AG04450 (cell line): ENCODE measurements around the gene GOLM1. TPM values are rescaled to one million over a fixed set of nuclear protein-coding genes. Genes with fewer than 3 reads are reported as not detected.
"Not testable (repeated sequence)": the region's sequence is repeated elsewhere in the genome, so short reads cannot be mapped to it uniquely, and the experiment has no call there.

ENCODE experiments used
- CTCF ChIA-PET: fragments of 300-600, 350-600 bp; formaldehyde crosslinking; extraction: SDS; loops from one replicate; lab custom pipeline; 2022; ENCODE audit warnings: antibody characterized with exemption, inconsistent platforms; lab: Charles Lee
- POLR2A ChIA-PET: fragments of 350-600 bp; formaldehyde crosslinking; extraction: SDS; loops from one replicate; lab custom pipeline; 2021; ENCODE audit warnings: antibody characterized with exemption, inconsistent platforms; lab: Yijun Ruan, JAX
- DNase-seq: peaks from one replicate; pipeline ENCODE4 v3.0.0-alpha.2; 2011; ENCODE audit warnings: low read depth, low spot score
- H3K27ac ChIP-seq: one replicate; pipeline ENCODE4 v1.5.1; 2012; ENCODE audit warnings: low read depth, low read length, control low read depth
- H3K27me3 ChIP-seq: one replicate; pipeline ENCODE4 v1.6.0; 2012; ENCODE audit warnings: low read length; ENCODE audit not compliant: control insufficient read depth, insufficient read depth
- H3K4me3 ChIP-seq: 2 replicates; pipeline ENCODE4 v1.5.1; 2011; ENCODE audit warnings: mild to moderate bottlenecking, low read depth, low read length, control low read depth
- H3K9me3 ChIP-seq: 2 replicates; pipeline ENCODE4 v1.5.1; 2012; ENCODE audit warnings: low read length; ENCODE audit not compliant: control insufficient read depth, insufficient read depth
- polyA plus RNA-seq: library from polyadenylated mRNA; depleted of rRNA; stranded (reverse); fragments of >200 nt; gene quantifications from 2 replicates; pipeline ENCODE4 v1.2.3, GENCODE V29; 2011
- TF ChIP-seq, protein P1 (sequence below): IDR thresholded peaks from 2 replicates; pipeline ENCODE4 v1.5.1; 2011; ENCODE audit warnings: low read depth, low read length, control low read depth, inconsistent platforms

Gene GOLM1
- polyA plus RNA-seq, 1 experiment, result 75.0 TPM

DNA sequence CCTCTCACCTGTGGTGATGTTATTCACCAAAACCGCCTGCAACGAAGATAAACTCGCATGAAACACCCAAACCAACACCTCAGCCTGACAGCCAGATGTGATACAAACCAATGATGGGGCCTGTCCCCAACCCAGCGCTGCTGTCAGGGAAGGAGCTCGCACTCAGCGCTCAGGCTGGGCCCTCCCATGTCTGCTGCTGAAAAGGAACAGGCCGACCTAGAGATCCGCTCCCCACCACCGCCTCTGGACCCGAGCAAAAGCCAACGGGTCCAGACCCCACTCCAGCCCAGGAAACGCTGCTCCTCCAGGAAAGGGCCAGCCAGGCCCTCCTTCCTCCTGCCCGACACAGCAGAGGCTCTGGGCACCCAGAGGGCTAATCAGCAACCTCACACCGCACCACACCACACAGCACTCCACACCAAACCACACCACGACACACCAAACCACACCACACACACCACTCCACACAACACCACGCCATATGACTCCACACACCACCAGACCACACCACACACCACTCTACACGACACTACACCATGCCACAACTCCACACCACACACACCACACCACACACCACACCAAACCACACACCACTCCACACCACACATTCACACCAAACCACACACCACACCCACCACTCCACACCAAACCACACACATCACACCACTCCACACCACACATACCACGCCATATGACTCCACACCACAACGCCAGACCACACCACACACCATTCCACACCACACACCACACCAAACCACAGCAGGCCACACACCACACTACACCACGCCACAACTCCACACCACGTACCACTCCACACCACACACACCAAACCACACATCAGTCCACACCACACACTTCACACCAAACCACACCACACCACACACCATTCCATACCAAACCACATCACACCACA lies 46.5 kb downstream of the GOLM1 start:
- POLR2A ChIA-PET, result no interaction called here
- TF ChIP-seq, protein P1, sequence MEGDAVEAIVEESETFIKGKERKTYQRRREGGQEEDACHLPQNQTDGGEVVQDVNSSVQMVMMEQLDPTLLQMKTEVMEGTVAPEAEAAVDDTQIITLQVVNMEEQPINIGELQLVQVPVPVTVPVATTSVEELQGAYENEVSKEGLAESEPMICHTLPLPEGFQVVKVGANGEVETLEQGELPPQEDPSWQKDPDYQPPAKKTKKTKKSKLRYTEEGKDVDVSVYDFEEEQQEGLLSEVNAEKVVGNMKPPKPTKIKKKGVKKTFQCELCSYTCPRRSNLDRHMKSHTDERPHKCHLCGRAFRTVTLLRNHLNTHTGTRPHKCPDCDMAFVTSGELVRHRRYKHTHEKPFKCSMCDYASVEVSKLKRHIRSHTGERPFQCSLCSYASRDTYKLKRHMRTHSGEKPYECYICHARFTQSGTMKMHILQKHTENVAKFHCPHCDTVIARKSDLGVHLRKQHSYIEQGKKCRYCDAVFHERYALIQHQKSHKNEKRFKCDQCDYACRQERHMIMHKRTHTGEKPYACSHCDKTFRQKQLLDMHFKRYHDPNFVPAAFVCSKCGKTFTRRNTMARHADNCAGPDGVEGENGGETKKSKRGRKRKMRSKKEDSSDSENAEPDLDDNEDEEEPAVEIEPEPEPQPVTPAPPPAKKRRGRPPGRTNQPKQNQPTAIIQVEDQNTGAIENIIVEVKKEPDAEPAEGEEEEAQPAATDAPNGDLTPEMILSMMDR, result no peak
- no peaks in the 10 kb centered on the region; the same call in 1 of the 2 replicates for H3K9me3 ChIP-seq
- H3K4me3 ChIP-seq, result no peak overlapping the region
- CTCF ChIA-PET, result no interaction called here
- H3K27ac ChIP-seq, result no peak overlapping the region
- no peaks in the 10 kb centered on the region for H3K27me3 ChIP-seq
- DNase-seq, result no peak

DNA sequence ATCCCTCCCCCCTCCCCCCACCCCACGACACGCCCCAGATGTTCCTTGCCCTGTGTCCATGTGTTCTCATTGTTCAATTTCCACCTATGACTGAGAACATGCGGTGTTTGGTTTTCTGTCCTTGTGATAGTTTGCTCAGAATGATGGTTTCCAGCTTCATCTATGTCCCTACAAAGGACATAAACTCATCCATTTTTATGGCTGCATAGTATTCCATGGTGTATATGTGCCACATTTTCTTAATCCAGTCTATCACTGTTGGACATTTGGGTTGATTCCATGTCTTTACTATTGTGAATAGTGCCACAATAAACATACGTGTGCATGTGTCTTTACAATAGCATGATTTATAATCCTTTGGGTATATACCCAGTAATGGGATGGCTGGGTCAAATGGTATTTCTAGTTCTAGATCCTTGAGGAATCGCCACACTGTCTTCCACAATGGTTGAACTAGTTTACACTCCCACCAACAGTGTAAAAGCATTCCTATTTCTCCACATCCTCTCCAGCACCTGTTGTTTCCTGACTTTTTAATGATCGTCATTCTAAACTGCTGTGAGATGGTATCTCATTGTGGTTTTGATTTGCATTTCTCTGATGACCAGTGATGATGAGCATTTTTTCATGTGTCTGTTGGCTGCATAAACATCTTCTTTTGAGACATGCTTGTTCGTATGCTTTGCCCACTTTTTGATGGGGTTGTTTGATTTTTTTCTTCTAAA lies 51.2 kb downstream of the GOLM1 start:
- H3K4me3 ChIP-seq, H3K27me3 ChIP-seq, DNase-seq, POLR2A ChIA-PET, CTCF ChIA-PET, H3K9me3 ChIP-seq, H3K27ac ChIP-seq: not testable (repeated sequence)

DNA sequence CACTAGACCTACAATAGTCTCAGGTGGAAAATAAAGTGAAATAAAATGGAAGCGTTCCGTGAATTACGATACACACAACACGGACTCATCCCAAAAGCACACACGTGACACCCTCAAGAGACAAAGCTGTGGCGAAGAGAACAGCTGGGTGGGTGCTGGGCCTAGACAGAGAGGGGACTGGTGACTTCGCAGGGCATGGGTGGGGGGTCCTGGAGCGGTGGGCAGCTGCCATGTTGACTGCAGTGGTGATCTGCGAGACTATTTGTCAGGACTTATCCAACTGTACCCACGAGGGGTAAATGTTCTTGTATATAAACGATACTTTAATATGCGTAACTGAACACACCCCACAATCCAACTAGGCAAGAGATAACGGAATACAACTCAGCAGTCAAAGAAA lies 52.0 kb downstream of the GOLM1 start:
- Histone ChIP-seq H3K27ac (no peak overlapping the region), H3K4me3 (no peak overlapping the region), H3K27me3 (no peaks in the 10 kb centered on the region), H3K9me3 (no peaks in the 10 kb centered on the region)
- TF ChIP-seq, protein P1, result no peak
- ChIA-PET CTCF (no interaction called here), POLR2A (no interaction called here)
- DNase-seq, result no peak

DNA sequence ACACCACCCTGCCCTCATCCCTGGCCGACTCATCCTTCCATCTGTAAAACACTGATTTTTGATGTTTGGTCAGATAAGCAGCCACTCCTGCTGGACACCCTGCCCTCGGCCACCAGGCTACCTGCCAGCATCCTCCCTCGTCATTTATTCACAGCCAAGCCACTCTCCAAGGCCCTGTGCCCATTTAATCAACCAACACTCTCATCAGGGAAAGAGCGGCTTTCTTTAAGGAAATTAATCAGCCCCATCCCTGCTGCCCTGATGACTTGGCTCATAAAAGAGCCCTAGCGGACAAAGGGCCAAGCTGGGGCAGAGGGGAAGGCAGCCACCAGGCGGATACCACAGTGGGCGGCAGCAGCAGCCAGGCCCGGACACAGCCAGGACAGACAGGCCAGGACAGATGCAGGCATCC lies 52.4 kb downstream of the GOLM1 start:
- H3K27ac ChIP-seq, result no peak overlapping the region
- no peaks in the 10 kb centered on the region for H3K9me3 ChIP-seq
- ChIA-PET POLR2A (no interaction called here), CTCF (no interaction called here)
- no peak overlapping the region for H3K4me3 ChIP-seq
- no peaks in the 10 kb centered on the region for H3K27me3 ChIP-seq
- DNase-seq, result no peak
- TF ChIP-seq, protein P1, result no peak

DNA sequence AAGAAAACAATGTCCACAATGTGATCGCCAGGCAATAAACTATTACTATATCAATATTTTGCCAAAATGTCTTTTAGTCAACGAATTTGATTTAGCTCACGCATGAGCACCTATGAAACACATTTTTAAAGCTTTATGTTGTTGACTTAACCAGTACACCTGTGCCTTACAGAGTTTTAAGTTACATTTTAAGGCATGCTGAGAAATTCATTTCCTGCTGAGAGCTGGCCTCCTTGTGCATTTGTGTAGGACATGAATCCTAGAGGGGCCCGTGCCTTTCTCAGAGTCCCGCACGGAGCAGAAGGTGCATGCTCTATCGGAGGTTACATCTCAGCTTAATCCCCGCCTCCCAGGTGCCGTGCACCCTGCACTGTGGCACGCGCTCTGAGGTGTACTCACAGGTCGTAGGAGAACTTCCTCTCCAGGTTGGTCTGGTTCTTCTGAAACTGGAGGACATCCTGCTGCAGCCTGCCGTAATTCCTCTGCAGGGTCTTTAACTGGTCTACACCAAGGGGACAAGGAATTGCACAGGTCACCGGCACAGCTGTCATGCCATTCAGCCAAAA lies 53.2 kb downstream of the GOLM1 start:
- Histone ChIP-seq H3K9me3 (no peaks in the 10 kb centered on the region), H3K27me3 (no peaks in the 10 kb centered on the region), H3K27ac (no peak overlapping the region), H3K4me3 (no peak overlapping the region)
- ChIA-PET POLR2A (no interaction called here), CTCF (no interaction called here)
- TF ChIP-seq, protein P1, result no peak
- DNase-seq, result no peak
